Measurements from ENCODE around the gene ALK. TPM values are rescaled to one million over a fixed set of nuclear protein-coding genes. Genes with fewer than 3 reads are reported as not detected.

ALK gene
- total RNA-seq, 1 experiment from 2014 or later, result 0.26 TPM

GRCh38 chr2:29610569-29610968 lies 310.8 kb downstream of the ALK start:
- DNase-seq (ENCODE audit: low spot score), result no peak

GRCh38 chr2:29607038-29607420 lies 314.4 kb downstream of the ALK start:
- DNase-seq (ENCODE audit: low spot score), result no peak

GRCh38 chr2:29606104-29607037 lies 315.0 kb downstream of the ALK start:
- peak; percentile 92 for DNase-seq (ENCODE audit: low spot score)

- no peak for DNase-seq (ENCODE audit: low spot score)
Measured at GRCh38 chr2:29603341-29603740, 318.0 kb downstream of the ALK start.

- no peak for DNase-seq (ENCODE audit: low spot score)
Measured at GRCh38 chr2:29601872-29602271, 319.5 kb downstream of the ALK start.

GRCh38 chr2:29601321-29601720 lies 320.1 kb downstream of the ALK start:
- DNase-seq (ENCODE audit: low spot score), result no peak

GRCh38 chr2:29599946-29600345 lies 321.4 kb downstream of the ALK start:
- no peak for DNase-seq (ENCODE audit: low spot score)

GRCh38 chr2:29598978-29599377 lies 322.4 kb downstream of the ALK start:
- no peak for DNase-seq (ENCODE audit: low spot score)

GRCh38 chr2:29597035-29597434 lies 324.4 kb downstream of the ALK start:
- no peak for DNase-seq (ENCODE audit: low spot score)

- DNase-seq (ENCODE audit: low spot score), result no peak
Measured at GRCh38 chr2:29596584-29596983, 324.8 kb downstream of the ALK start.

GRCh38 chr2:29591600-29591999 lies 329.8 kb downstream of the ALK start:
- no peak for DNase-seq (ENCODE audit: low spot score)

- DNase-seq (ENCODE audit: low spot score), result no peak
Measured at GRCh38 chr2:29590211-29590610, 331.2 kb downstream of the ALK start.

GRCh38 chr2:29589440-29590103 lies 331.8 kb downstream of the ALK start:
- no peak for DNase-seq (ENCODE audit: low spot score)

- no peak for DNase-seq (ENCODE audit: low spot score)
Measured at GRCh38 chr2:29587402-29588190, 333.8 kb downstream of the ALK start.

GRCh38 chr2:29586919-29587318 lies 334.5 kb downstream of the ALK start:
- DNase-seq (ENCODE audit: low spot score), result no peak

- no peak for DNase-seq (ENCODE audit: low spot score)
Measured at GRCh38 chr2:29583548-29584156, 337.7 kb downstream of the ALK start.

- no peak for DNase-seq (ENCODE audit: low spot score)
Measured at GRCh38 chr2:29583104-29583503, 338.3 kb downstream of the ALK start.

GRCh38 chr2:29582062-29582461 lies 339.3 kb downstream of the ALK start:
- no peak for DNase-seq (ENCODE audit: low spot score)

- DNase-seq (ENCODE audit: low spot score), result no peak
Measured at GRCh38 chr2:29580223-29580622, 341.2 kb downstream of the ALK start.

GRCh38 chr2:29579495-29580169 lies 341.8 kb downstream of the ALK start:
- no peak for DNase-seq (ENCODE audit: low spot score)

GRCh38 chr2:29578084-29578598 lies 343.2 kb downstream of the ALK start:
- no peak for DNase-seq (ENCODE audit: low spot score)

Measured in A172 (cell line).